Measurements from ENCODE around the gene TSPAN18.

The TSPAN18 gene

DNA sequence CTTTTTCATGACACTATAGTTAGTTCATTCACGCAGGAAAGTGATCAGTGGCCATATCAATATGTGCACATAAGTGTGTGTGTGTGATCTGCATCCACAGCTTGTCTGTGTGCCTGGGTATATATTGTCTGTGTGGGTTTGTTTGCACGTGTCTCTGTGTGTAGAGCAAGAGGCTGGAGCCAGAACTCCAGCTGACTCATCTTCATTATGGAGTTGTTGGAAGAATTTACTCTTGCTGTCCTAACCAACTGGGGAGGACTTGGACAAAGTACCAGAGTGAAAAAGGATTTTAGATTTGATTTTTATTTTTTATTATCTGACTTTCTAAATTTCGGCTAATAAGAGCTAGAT, 160.0 kb downstream of the TSPAN18 start:
- Histone ChIP-seq H3K9me2 (replicated peaks; ENCODE audit: low read depth, low read length) (no peaks in the 10 kb centered on the region), H3F3A (ENCODE audit: low read depth) (no peaks in the 10 kb centered on the region), H3K79me2 (ENCODE audit: insufficient read depth, low read length) (no peaks in the 10 kb centered on the region), H2AFZ (ENCODE audit: low read length) (no peak overlapping the region), H4K20me1 (ENCODE audit: insufficient read depth, low read length, poor library complexity, severe bottlenecking) (no peaks in the 10 kb centered on the region), H3K9ac (ENCODE audit: low read depth, low read length, poor library complexity, severe bottlenecking) (no peak overlapping the region), H3K4me2 (ENCODE audit: low read depth, low read length, poor library complexity, severe bottlenecking) (no peak overlapping the region), H3K9me3 (ENCODE audit: insufficient read depth, low read depth, low read length) (no peaks in the 10 kb centered on the region), H3K4me1 (ENCODE audit: insufficient read depth, low read length, poor library complexity, severe bottlenecking) (no peaks in the 10 kb centered on the region), H3K36me3 (ENCODE audit: insufficient read depth, low read length) (no peaks in the 10 kb centered on the region), H3K4me3 (ENCODE audit: low read length, poor library complexity, severe bottlenecking) (no peak overlapping the region), H3K27me3 (ENCODE audit: insufficient read depth, low read length, poor library complexity, severe bottlenecking) (no peaks in the 10 kb centered on the region)
- TF ChIP-seq EZH2phosphoT487 (IDR thresholded peaks at IDR 0.05; ENCODE audit: borderline replicate concordance) = no peak
- no peak for TF ChIP-seq CTCF (conservative IDR thresholded peaks at IDR 0.05; ENCODE audit: low read length)

- no peaks in the 10 kb centered on the region for H4K20me1 ChIP-seq (ENCODE audit: insufficient read depth, low read length, poor library complexity, severe bottlenecking)
- H3K4me3 ChIP-seq (ENCODE audit: low read length, poor library complexity, severe bottlenecking) = no peak overlapping the region
- H3K27me3 ChIP-seq (ENCODE audit: insufficient read depth, low read length, poor library complexity, severe bottlenecking) = no peaks in the 10 kb centered on the region
- H3K36me3 ChIP-seq (ENCODE audit: insufficient read depth, low read length) = no peaks in the 10 kb centered on the region
- H3K9me3 ChIP-seq (ENCODE audit: insufficient read depth, low read depth, low read length) = no peaks in the 10 kb centered on the region
- no peaks in the 10 kb centered on the region for H3F3A ChIP-seq (ENCODE audit: low read depth)
- no peaks in the 10 kb centered on the region for H3K9me2 ChIP-seq (replicated peaks; ENCODE audit: low read depth, low read length)
- TF ChIP-seq CTCF (conservative IDR thresholded peaks at IDR 0.05; ENCODE audit: low read length) (no peak), EZH2phosphoT487 (IDR thresholded peaks at IDR 0.05; ENCODE audit: borderline replicate concordance) (no peak)
- H3K4me2 ChIP-seq (ENCODE audit: low read depth, low read length, poor library complexity, severe bottlenecking) = no peak overlapping the region
- no peak overlapping the region for H2AFZ ChIP-seq (ENCODE audit: low read length)
- H3K9ac ChIP-seq (ENCODE audit: low read depth, low read length, poor library complexity, severe bottlenecking) = no peak overlapping the region
- H3K79me2 ChIP-seq (ENCODE audit: insufficient read depth, low read length) = no peaks in the 10 kb centered on the region
- H3K4me1 ChIP-seq (ENCODE audit: insufficient read depth, low read length, poor library complexity, severe bottlenecking) = no peaks in the 10 kb centered on the region
Measured at GRCh38 chr11:44887636-44888035, 160.9 kb downstream of the TSPAN18 start.

DNA sequence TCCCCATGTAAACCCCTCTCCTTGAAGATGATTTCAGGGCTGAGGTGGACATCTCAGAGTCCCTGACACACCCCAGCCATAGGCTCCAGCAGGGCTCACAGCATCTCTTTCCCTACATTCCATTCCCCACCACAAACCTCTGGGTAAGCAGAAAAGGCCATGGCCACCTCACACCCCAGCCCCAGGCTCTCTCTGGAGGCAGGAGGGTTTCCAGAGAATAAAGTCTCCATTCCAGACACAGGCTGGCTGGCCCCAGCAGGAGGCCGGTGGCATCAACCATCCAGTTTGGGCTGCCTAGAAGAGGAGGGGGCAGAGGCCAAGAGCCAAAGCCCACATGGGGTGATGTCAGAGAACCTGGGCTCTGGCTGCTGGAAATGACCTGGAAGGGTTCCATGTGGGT, 162.5 kb downstream of the TSPAN18 start:
- Histone ChIP-seq H3K36me3 (ENCODE audit: insufficient read depth, low read length) (no peaks in the 10 kb centered on the region), H3K9ac (ENCODE audit: low read depth, low read length, poor library complexity, severe bottlenecking) (no peak overlapping the region), H3F3A (ENCODE audit: low read depth) (no peaks in the 10 kb centered on the region), H3K4me1 (ENCODE audit: insufficient read depth, low read length, poor library complexity, severe bottlenecking) (no peaks in the 10 kb centered on the region), H3K9me2 (replicated peaks; ENCODE audit: low read depth, low read length) (no peaks in the 10 kb centered on the region), H3K79me2 (ENCODE audit: insufficient read depth, low read length) (no peaks in the 10 kb centered on the region), H3K9me3 (ENCODE audit: insufficient read depth, low read depth, low read length) (no peaks in the 10 kb centered on the region), H2AFZ (ENCODE audit: low read length) (no peak overlapping the region), H3K27me3 (ENCODE audit: insufficient read depth, low read length, poor library complexity, severe bottlenecking) (no peaks in the 10 kb centered on the region), H4K20me1 (ENCODE audit: insufficient read depth, low read length, poor library complexity, severe bottlenecking) (no peaks in the 10 kb centered on the region), H3K4me2 (ENCODE audit: low read depth, low read length, poor library complexity, severe bottlenecking) (no peak overlapping the region), H3K4me3 (ENCODE audit: low read length, poor library complexity, severe bottlenecking) (no peak overlapping the region)
- TF ChIP-seq CTCF (conservative IDR thresholded peaks at IDR 0.05; ENCODE audit: low read length) (no peak), EZH2phosphoT487 (IDR thresholded peaks at IDR 0.05; ENCODE audit: borderline replicate concordance) (no peak)
